ENCODE results near the gene WBP2.
"Not testable (repeated sequence)": the region's sequence is repeated elsewhere in the genome, so short reads cannot be mapped to it uniquely, and the experiment has no call there.

Gene WBP2

GRCh38 chr17:75876938-75877751 lies 22.0 kb upstream of the WBP2 start:
- peaks cover 7% of the 10 kb centered on the region for H3K36me3 Mint-ChIP-seq (ENCODE audit: low read depth)
- H3K4me3 Mint-ChIP-seq: peak overlapping the region; percentile 93
- H3K27me3 Mint-ChIP-seq (ENCODE audit: low read depth): peaks cover 16% of the 10 kb centered on the region
- H3K9me3 Mint-ChIP-seq: no peaks in the 10 kb centered on the region
- H3K4me1 Mint-ChIP-seq (ENCODE audit: low read depth): peaks cover 35% of the 10 kb centered on the region
- peak overlapping the region; percentile 96 for H3K27ac Mint-ChIP-seq

DNA sequence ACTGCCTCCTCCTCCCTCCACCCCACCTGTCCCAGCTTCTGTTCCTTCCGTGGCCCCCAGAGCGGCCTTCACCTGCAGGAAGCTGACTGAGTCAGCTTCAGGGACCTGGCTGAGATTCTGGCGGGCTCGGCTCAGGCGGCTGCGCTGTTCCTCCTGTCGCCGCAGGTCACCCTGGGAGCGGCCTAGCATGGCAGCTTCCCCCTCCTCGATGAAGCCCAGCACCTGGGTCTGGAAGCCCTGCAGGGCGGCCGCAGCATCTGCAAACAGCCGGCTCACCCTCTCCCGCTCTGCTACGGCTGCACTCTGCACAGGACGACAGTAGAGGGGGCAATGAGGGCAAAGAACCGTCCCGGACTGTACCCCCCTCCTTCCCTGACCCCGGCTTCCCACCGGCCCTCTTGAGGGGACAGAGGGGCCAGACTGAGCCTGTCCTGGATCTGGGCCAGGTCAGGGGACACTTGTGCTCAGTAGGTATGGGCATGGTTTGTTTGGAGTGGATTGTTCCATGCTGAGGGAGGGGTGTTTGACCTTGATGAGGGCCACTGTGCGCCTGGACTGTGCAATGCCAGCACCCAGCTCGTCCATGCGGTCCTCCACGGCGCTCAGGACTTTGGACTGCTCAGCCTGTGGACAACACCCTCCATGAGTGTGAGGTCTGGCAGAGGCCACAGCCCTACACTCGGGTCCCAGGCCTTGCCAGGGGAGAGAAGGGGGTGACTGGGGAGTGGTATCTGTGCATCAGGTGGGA lies 21.2 kb upstream of the WBP2 start:
- peak overlapping the region; percentile 96 for H3K27ac Mint-ChIP-seq
- peaks cover 32% of the 10 kb centered on the region for H3K4me1 Mint-ChIP-seq (ENCODE audit: low read depth)
- no peaks in the 10 kb centered on the region for H3K9me3 Mint-ChIP-seq
- peaks cover 7% of the 10 kb centered on the region for H3K36me3 Mint-ChIP-seq (ENCODE audit: low read depth)
- H3K27me3 Mint-ChIP-seq (ENCODE audit: low read depth): peaks cover 10% of the 10 kb centered on the region
- peak overlapping the region; percentile 93 for H3K4me3 Mint-ChIP-seq

DNA sequence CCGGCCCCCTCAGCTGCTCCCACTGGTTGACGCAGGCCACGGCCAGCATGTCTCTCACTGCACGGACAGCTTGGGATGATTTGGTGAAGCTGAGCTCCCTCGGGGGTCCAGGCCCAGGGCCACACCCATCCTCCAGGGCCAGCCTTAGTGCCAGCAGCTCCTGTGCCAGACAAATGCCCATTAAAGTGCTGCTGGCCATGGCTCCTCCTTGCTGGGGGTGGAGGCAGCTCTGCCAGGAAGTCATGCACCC lies 20.7 kb upstream of the WBP2 start:
- H3K27ac Mint-ChIP-seq: peak overlapping the region; percentile 96
- peaks cover 10% of the 10 kb centered on the region for H3K27me3 Mint-ChIP-seq (ENCODE audit: low read depth)
- H3K9me3 Mint-ChIP-seq: no peaks in the 10 kb centered on the region
- H3K4me1 Mint-ChIP-seq (ENCODE audit: low read depth): peaks cover 32% of the 10 kb centered on the region
- peaks cover 7% of the 10 kb centered on the region for H3K36me3 Mint-ChIP-seq (ENCODE audit: low read depth)
- H3K4me3 Mint-ChIP-seq: peak overlapping the region; percentile 93

DNA sequence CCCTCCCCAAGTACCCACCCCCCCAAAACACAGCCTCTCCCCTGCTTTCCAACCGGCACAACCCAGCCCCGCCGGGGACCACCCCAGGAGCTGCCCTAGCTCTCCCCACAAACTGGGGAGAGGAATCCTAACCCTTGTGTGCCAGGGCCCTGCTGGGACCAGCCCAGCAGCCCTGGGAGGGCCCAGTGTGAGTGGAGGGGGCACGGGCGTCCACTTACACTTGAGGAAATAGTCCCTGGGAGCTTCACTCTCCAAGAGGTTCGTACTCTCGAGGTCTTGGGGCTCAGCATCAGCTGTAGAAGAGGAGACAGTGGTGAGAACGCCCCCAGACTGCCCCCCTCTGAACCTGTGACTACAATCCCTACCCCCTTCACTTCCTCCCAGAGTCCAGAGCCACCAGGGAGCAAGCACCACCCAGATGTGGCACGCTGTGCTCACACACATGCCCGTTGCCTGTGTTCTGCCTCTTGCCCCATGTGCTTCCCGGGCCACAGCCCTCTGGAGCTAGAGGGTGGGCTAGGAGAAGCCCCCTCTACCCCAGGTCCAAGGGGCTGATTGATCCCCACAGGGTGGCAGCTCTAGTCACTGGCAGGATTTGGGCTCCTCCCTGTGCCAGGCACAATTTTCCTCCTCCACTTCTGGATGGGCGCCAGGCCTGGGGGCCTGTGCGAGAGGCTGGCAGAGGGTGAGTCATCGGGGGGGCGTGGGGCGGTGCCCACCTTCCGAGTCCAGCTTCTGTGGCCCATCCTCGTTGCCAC lies 20.2 kb upstream of the WBP2 start:
- Mint-ChIP-seq H3K9me3 (no peaks in the 10 kb centered on the region), H3K4me3 (peak overlapping the region; percentile 21)

DNA sequence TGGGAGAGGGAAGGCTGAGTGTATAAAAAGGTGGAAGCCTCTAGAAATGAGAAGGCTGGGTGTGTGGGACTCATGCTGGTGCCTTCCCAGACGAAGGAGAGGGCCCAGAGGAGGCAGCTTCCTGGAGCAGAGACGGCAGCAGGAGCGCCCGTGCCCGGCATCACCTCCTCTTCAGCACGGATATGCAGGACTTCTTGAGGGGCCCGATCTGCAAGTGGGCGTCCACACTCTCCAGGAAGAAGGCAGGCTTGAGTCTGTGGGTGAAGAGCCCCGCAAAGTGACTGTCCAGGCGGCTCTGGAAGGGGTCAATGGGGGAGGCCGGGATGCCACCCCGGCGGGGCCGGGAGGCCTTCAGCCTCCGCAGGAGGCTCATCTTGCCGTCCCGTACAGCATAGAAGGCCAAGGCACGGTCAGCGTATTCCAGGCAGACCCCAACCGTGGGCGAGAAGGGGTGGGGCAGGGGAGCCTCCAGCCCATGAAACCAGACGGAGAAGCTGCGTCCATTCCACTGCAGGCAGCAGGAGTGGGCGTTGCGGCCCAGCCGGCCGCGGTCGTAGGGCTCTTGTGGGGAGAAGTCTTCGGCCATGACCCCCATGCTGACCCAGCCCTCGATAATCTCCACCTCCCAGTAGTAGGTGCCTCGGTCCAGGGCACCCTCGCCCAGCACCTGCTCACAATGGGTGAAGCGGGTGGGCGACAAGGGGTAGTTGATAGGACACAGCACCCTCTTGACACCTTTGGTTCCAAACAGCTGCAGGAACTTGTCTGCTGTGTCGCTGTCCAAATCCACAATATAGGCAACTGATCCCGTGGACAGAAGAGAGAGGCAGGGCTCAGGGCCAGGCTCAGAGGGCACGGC lies 19.4 kb upstream of the WBP2 start:
- Mint-ChIP-seq H3K4me1 (ENCODE audit: low read depth) (peaks cover 35% of the 10 kb centered on the region), H3K27me3 (ENCODE audit: low read depth) (no peaks in the 10 kb centered on the region), H3K27ac (no peak overlapping the region), H3K4me3 (no peak overlapping the region), H3K36me3 (ENCODE audit: low read depth) (peaks cover 7% of the 10 kb centered on the region), H3K9me3 (no peaks in the 10 kb centered on the region)

More for the DNA sequence above, 20.2 kb upstream of the WBP2 start:
- H3K27ac Mint-ChIP-seq: peak overlapping the region; percentile 96
- H3K36me3 Mint-ChIP-seq (ENCODE audit: low read depth): peaks cover 7% of the 10 kb centered on the region
- H3K4me1 Mint-ChIP-seq (ENCODE audit: low read depth): peaks cover 35% of the 10 kb centered on the region
- peaks cover 5% of the 10 kb centered on the region for H3K27me3 Mint-ChIP-seq (ENCODE audit: low read depth)

DNA sequence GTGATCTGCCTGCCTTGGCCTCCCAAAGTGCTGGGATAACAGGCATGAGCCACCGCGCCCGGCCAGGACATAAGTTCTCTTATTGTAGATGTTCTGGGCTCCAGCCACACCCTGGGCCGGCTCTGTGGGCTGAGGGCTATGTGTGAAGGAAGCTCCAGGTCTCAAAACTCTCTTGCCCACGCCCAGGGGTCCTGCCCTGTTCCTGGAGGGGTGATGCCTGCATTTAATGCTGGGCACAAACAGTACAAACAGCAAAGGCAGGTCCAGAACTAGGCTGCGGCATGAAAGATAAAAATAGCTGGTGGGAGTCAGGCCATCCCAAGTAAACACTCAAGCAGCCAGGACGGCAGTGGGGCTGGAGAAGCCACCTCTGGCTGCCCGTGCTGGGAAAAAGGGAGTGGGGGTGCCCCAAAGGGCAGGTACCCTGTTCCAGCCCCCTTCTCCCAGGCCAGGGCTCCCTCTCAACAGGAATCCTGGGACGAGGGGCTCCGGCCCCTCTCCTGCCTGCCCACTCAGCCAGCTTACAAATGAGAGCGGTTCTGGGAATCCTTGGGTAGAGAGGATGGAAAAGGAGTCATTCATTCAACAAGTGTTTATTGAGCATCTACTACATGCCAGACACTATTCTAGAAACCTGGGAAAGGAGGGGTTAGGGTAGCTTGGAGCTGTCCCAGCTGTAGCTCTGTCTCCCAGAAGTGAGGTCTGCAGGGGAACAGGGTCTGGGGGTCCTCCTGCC lies 18.6 kb upstream of the WBP2 start:
- H3K27ac Mint-ChIP-seq: peak overlapping the region; percentile 70

GRCh38 chr17:75872434-75873351 lies 17.6 kb upstream of the WBP2 start:
- Mint-ChIP-seq H3K27ac (peak overlapping the region; percentile 92), H3K4me1 (ENCODE audit: low read depth) (peaks cover 32% of the 10 kb centered on the region), H3K27me3 (ENCODE audit: low read depth) (no peaks in the 10 kb centered on the region), H3K36me3 (ENCODE audit: low read depth) (peaks cover 7% of the 10 kb centered on the region), H3K9me3 (no peaks in the 10 kb centered on the region), H3K4me3 (peak overlapping the region; percentile 38)

More for the DNA sequence above, 18.6 kb upstream of the WBP2 start:
- peaks cover 35% of the 10 kb centered on the region for H3K4me1 Mint-ChIP-seq (ENCODE audit: low read depth)
- no peaks in the 10 kb centered on the region for H3K9me3 Mint-ChIP-seq
- no peaks in the 10 kb centered on the region for H3K27me3 Mint-ChIP-seq (ENCODE audit: low read depth)
- H3K4me3 Mint-ChIP-seq: no peak overlapping the region
- H3K36me3 Mint-ChIP-seq (ENCODE audit: low read depth): peaks cover 7% of the 10 kb centered on the region

DNA sequence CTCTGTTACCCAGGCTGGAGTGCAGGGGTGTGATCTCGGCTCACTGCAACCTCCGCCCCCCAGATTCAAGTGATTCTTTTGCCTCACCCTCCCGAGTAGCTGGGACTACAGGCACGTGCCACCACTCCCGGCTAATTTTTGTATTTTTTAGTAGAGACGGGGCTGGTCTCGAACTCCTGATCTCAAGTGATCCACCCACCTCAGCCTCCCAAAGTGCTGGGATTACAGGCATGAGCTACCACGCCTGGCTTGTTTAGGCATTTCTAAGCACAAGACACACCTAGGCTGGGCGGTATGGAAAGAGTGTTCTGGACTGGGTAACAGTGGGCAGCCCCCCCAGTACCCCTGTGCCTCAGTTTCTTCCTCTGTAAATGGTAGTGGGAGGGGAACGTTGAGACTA lies 15.1 kb upstream of the WBP2 start:
- not testable (repeated sequence) for H3K4me3 Mint-ChIP-seq; H3K27me3 Mint-ChIP-seq (ENCODE audit: low read depth); H3K9me3 Mint-ChIP-seq; H3K27ac Mint-ChIP-seq; H3K36me3 Mint-ChIP-seq (ENCODE audit: low read depth)
- H3K4me1 Mint-ChIP-seq (ENCODE audit: low read depth): peaks cover 19% of the 10 kb centered on the region

GRCh38 chr17:75869282-75870141 lies 14.4 kb upstream of the WBP2 start:
- Mint-ChIP-seq H3K27ac (no peak overlapping the region), H3K36me3 (ENCODE audit: low read depth) (peaks cover 1% of the 10 kb centered on the region), H3K27me3 (ENCODE audit: low read depth) (no peaks in the 10 kb centered on the region), H3K9me3 (no peaks in the 10 kb centered on the region), H3K4me3 (no peak overlapping the region), H3K4me1 (ENCODE audit: low read depth) (peaks cover 26% of the 10 kb centered on the region)

GRCh38 chr17:75868730-75869281 lies 13.7 kb upstream of the WBP2 start:
- H3K4me1 Mint-ChIP-seq (ENCODE audit: low read depth): peaks cover 33% of the 10 kb centered on the region
- not testable (repeated sequence) for H3K27me3 Mint-ChIP-seq (ENCODE audit: low read depth); H3K27ac Mint-ChIP-seq; H3K36me3 Mint-ChIP-seq (ENCODE audit: low read depth); H3K4me3 Mint-ChIP-seq; H3K9me3 Mint-ChIP-seq

- H3K36me3 Mint-ChIP-seq (ENCODE audit: low read depth); H3K9me3 Mint-ChIP-seq; H3K27me3 Mint-ChIP-seq (ENCODE audit: low read depth): not testable (repeated sequence)
- peaks cover 30% of the 10 kb centered on the region for H3K4me1 Mint-ChIP-seq (ENCODE audit: low read depth)
- H3K27ac Mint-ChIP-seq: peak overlapping the region; percentile 94
- H3K4me3 Mint-ChIP-seq: peak overlapping the region; percentile 14
Observed at GRCh38 chr17:75865404-75866188, 10.5 kb upstream of the WBP2 start.

All from T-helper 1 cell treated with Interleukin-12 subunit alpha and Interleukin-12 subunit beta and Interleukin-4 antibody, amounts not matched to agents 30 μg/mL and 1 μg/mL, for 36 hours (primary cell).